NCI-H2171 (cell line): ENCODE measurements around the gene CYP2C9.

Source experiments
- DNase-seq: peaks from one replicate; lab custom pipeline; 2025; lab: John Stamatoyannopoulos, UW

CYP2C9 gene

DNA sequence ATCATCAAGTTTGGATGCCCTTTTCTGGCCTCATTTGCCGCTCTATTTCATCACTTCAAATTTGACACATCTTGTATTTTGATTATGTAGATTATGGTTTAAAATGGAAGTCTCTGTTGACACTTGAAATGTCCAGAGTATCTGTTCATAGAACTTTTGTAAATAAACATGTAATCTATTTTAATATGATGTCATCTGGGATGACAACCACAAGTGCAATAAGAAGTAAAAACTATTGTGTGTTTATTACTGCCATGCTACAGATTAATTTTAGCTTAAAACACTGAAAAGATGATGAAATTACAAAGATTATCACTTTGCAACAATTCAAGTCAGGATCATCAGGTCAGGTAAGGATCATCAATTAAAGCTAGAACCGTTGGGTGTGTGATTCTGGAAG is 100.8 kb downstream of the CYP2C9 start:
- no peak for DNase-seq
